ENCODE results near the gene SRGAP3.

DNA sequence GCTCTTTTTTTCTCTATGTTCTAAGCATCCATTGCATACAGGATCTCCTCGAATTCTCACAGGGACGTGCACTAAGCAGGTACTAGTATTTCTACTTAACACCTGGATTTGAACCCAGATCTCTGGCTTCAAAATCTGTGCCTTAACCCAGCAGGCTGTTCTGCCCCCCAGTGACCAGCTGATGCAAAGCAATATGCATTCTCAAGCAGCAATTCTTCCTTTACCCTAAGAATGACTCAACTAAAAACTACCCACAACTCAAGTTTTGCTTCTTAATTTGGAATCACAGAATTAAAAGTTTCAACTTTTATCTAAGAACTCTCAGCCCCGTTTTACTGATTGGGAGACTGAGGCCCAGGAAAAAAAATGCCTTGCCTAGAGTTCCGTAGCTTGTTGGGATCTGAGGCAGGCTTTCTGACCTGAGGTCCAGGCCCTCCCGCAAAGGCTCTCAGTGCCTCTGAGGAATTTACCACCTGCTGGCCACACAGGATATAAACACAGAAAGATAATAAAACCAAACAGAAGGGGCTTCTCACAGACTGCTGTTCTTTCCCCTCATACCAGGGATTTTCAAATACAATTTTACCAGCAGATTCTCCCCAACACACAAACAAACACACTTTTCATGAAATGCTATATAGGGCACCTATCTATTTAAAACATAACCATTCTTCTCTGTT lies 170.7 kb downstream of the SRGAP3 start:
- TF ChIP-seq CTCF (IDR thresholded peaks at IDR 0.05; ENCODE audit: low read length) (peak; percentile 24; the same call in 1 of the 2 replicates), EZH2 (IDR thresholded peaks at IDR 0.05; ENCODE audit: borderline replicate concordance, low read length) (no peak)
